Breast epithelium (tissue), 4 donors: ENCODE data around the gene RPIA. TPM values are rescaled to one million over a fixed set of nuclear protein-coding genes. Genes with fewer than 3 reads are reported as not detected.

Experiments used
- DNase-seq, 2 donors: peaks; one replicate each; pipeline ENCODE4 v3.0.0-alpha.2; 2019; ENCODE audit warnings: low spot score in 2 of 2
- H3K27ac ChIP-seq, 2 donors: fragments of 200-600 bp; sonication (generic) in 1 of 2; one replicate each; pipeline ENCODE4 v1.5.1; 2016 to 2019; ENCODE audit warnings: mild to moderate bottlenecking in 1 of 2
- H3K27me3 ChIP-seq, 2 donors: fragments of 200-600 bp; sonication (generic) in 1 of 2; one replicate each; pipeline versions ENCODE4 v1.5.1 to v1.6.0; 2017 to 2019; ENCODE audit warnings: control low read depth in 1 of 2, mild to moderate bottlenecking in 1 of 2
- H3K36me3 ChIP-seq: fragments of 200-600 bp; one replicate; pipeline ENCODE4 v1.5.1; 2019
- H3K4me1 ChIP-seq, 2 donors: fragments of 200-600 bp; sonication (generic); one replicate each; pipeline ENCODE4 v1.5.1; 2016 to 2019; ENCODE audit warnings: control low read depth in 1 of 2
- H3K4me3 ChIP-seq, 3 donors: fragments of 200-600 bp; sonication (generic); 1 replicate in 2 of 3; 2 replicates in 1 of 3; pipeline ENCODE4 v1.5.1; 2016 to 2019; ENCODE audit warnings: mild to moderate bottlenecking in 3 of 3, moderate library complexity in 2 of 3
- H3K9me3 ChIP-seq, 2 donors: fragments of 200-600 bp; sonication (generic) in 1 of 2; one replicate each; pipeline ENCODE4 v1.5.1; 2016 to 2019; ENCODE audit warnings: control low read depth in 1 of 2
- POLR2A ChIP-seq: fragments of 450-650 bp; IDR thresholded peaks from one replicate; pipeline ENCODE4 v1.6.1; 2016; ENCODE audit warnings: antibody characterized with exemption, mild to moderate bottlenecking, moderate library complexity
- POLR2AphosphoS5 ChIP-seq, 3 donors: sonication (generic); formaldehyde crosslinking; IDR thresholded peaks; one replicate each; pipeline ENCODE4 v1.6.1; 2017; ENCODE audit warnings: antibody characterized with exemption in 3 of 3
- intact Hi-C: fragments of 100-400 bp; cut with DNase I; formaldehyde crosslinking; loops from one replicate; pipeline ENCODE4 v1.15.1; 2023; ENCODE audit warnings: low total_unique reads
- total RNA-seq, 3 donors: library from RNA; depleted of rRNA; stranded (reverse); fragments of >200 nt; gene quantifications; one replicate each; pipeline ENCODE4 v1.1.0, GENCODE V29; 2016
- TF ChIP-seq, protein P1 (sequence below), 3 donors: fragments of 450-650 bp; IDR thresholded peaks; one replicate each; pipeline ENCODE4 v1.5.1; 2016 to 2017; ENCODE audit warnings: antibody characterized with exemption in 3 of 3, mild to moderate bottlenecking in 3 of 3, moderate library complexity in 3 of 3

RPIA gene
- total RNA-seq, 3 donors from 2014 or later = 9.9 to 15.4 (median 10.4) TPM

DNA sequence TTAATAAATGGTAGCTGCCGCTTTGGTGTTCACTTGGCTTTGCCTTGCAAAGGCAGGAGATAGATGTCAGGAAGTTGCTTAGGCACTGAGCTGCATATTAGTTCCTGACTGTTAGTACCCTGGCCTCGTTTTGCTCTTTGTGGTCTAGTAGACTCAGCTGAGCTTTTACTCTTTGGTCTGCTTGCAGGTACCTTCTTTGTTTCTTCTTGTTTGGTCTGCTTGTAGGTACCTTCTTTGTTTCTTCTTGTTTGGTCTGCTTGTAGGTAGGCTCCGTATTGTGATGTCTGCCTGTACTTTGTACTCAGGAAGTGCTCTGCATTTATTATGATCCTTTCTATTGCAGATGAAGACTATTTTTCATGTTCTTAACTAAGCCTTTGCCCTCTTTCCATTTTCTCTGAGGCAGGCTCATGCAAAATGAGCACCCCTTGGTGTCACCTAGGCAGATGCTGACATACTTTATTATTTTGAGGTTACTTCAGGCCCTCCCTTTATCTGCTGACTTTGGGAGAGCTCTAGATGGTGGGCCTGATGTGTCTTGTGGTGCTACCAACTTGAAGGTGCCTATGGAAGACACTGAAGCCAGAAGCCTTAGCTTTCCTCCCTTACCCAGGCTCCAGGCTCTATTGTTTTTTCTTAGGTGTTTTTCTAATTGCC is 6.0 kb downstream of the RPIA start:
- DNase-seq = no peak
- no peak for TF ChIP-seq POLR2AphosphoS5 (IDR thresholded peaks at IDR 0.05)
- no peak for TF ChIP-seq POLR2A
- TF ChIP-seq, protein P1, sequence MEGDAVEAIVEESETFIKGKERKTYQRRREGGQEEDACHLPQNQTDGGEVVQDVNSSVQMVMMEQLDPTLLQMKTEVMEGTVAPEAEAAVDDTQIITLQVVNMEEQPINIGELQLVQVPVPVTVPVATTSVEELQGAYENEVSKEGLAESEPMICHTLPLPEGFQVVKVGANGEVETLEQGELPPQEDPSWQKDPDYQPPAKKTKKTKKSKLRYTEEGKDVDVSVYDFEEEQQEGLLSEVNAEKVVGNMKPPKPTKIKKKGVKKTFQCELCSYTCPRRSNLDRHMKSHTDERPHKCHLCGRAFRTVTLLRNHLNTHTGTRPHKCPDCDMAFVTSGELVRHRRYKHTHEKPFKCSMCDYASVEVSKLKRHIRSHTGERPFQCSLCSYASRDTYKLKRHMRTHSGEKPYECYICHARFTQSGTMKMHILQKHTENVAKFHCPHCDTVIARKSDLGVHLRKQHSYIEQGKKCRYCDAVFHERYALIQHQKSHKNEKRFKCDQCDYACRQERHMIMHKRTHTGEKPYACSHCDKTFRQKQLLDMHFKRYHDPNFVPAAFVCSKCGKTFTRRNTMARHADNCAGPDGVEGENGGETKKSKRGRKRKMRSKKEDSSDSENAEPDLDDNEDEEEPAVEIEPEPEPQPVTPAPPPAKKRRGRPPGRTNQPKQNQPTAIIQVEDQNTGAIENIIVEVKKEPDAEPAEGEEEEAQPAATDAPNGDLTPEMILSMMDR (IDR thresholded peaks at IDR 0.05) = no peak
- no peaks in the 10 kb centered on the region for H3K27me3 ChIP-seq

DNA sequence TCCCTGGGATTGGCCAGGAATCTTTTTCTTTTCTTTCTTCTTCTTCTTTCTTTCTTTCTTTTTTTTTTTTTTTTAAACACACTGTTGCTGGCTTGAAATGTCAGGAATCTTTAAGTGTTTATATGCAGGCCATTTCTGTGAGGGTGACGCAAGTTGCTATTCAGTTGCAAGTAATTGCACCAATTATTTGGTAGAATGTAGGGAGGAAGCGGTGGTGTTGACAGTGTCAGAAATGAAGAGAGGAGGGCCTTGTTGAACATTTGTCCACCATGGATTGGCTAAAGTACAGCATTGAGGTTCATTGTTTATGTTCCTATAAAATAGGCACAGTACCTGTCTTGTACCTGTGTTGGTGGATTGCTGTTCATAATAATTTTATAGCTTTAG is 6.5 kb downstream of the RPIA start:
- no peaks in the 10 kb centered on the region for H3K9me3 ChIP-seq
- peak overlapping the region in 1 of 2 donors; percentile 20 for H3K27ac ChIP-seq
- H3K27me3 ChIP-seq = no peaks in the 10 kb centered on the region
- TF ChIP-seq POLR2A = no peak
- TF ChIP-seq POLR2AphosphoS5 (IDR thresholded peaks at IDR 0.05) = no peak
- TF ChIP-seq, protein P1 (IDR thresholded peaks at IDR 0.05) = no peak
- H3K4me3 ChIP-seq = no peak overlapping the region
- DNase-seq = no peak
- H3K36me3 ChIP-seq = no peaks in the 10 kb centered on the region
- H3K4me1 ChIP-seq = no peaks in the 10 kb centered on the region
- intact Hi-C loops = no loop called here

More for the DNA sequence above, 6.0 kb downstream of the RPIA start:
- Histone ChIP-seq H3K36me3 (no peaks in the 10 kb centered on the region), H3K27ac (no peak overlapping the region), H3K9me3 (no peaks in the 10 kb centered on the region), H3K4me1 (no peaks in the 10 kb centered on the region), H3K4me3 (no peak overlapping the region)
- intact Hi-C loops = no loop called here

DNA sequence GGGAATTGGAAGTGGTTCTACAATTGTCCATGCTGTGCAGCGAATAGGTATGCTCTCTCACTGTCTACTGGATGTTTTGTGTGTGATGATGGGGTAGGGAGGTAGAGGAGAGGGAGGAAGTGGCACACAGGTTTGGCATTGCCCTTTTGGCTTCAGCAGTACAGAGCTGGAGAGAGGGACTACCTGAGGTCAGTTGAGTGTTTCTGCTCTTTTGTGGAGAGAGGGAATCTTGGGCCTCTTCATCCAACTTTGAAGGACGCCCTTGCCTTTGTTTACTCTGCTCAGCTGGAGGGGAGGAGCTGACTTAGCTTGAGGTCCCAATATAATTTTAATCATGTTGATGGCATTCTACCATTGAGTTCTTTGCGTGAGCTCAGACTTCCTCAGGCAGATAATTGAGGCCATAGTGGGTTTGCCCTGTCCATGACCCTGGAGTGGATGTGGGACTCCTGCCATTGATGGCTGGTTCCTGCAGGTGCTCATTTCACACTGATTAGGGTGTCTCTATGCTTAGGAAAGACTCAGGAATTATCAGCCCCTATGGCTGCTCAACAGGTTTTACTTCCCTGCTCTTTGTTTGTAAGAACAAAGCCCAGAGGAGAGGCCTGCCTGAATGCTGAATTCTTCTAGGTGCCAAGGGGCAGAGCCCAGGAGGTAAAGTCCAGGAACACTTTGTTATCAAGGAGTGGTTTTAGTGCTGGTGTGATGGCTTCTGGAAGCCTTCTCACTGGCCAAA is 7.2 kb downstream of the RPIA start:
- no peaks in the 10 kb centered on the region for H3K9me3 ChIP-seq
- no peaks in the 10 kb centered on the region for H3K27me3 ChIP-seq
- peak in 1 of 2 donors; percentile 18 for DNase-seq
- no peaks in the 10 kb centered on the region for H3K36me3 ChIP-seq
- no peak overlapping the region for H3K4me3 ChIP-seq
- intact Hi-C loops = no loop called here
- no peak for TF ChIP-seq POLR2AphosphoS5 (IDR thresholded peaks at IDR 0.05)
- TF ChIP-seq, protein P1 (IDR thresholded peaks at IDR 0.05) = no peak
- no peak for TF ChIP-seq POLR2A
- no peaks in the 10 kb centered on the region for H3K4me1 ChIP-seq
- H3K27ac ChIP-seq = peak overlapping the region in 1 of 2 donors; percentile 20

DNA sequence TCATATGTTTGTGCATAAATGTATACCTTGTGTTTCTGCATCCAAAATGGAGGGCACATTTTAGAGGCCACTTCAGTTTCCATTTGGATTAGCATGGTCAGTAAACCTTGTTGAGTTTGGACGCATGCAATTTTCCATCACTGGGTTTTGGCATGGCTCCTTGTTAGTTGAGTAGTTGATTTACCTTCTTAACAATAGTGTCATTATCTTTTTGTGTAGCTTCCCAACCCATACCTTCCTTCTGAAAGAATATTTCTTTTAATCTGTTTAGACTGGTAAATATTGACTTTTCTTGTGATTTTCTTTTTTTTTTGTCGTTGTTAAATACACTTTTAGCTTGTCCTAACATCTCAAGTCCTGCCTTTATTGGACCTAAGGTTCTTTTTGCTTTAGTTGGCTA is 15.5 kb downstream of the RPIA start:
- Histone ChIP-seq H3K4me1 (no peaks in the 10 kb centered on the region), H3K27me3 (no peaks in the 10 kb centered on the region), H3K4me3 (no peak overlapping the region), H3K9me3 (no peaks in the 10 kb centered on the region), H3K36me3 (no peaks in the 10 kb centered on the region), H3K27ac (no peak overlapping the region)
- no peak for DNase-seq
- TF ChIP-seq POLR2A = no peak
- TF ChIP-seq, protein P1 (IDR thresholded peaks at IDR 0.05) = no peak
- no peak for TF ChIP-seq POLR2AphosphoS5 (IDR thresholded peaks at IDR 0.05)
- intact Hi-C loops = no loop called here

DNA sequence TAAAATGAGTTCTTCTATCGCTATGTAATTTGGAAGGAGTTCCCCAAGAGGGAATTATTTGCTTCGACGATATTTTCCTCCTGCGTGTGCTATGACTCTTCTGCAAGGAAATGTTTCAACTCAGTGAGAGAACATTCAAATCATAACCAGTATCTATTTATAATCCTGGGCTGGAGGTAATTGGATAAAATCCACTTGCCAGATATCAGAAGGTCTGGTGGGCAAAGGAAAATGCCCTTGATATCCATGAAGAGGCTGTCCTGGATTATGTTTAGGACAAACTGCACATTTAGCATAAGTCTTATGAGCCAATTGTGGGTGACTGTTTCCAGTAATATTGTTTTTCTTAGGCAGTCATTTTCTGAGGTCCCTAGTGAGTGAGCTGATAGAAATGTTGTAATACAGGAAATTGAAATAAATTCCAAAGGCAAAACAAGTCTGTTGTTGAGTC is 17.7 kb downstream of the RPIA start:
- DNase-seq = no peak
- H3K9me3 ChIP-seq = no peaks in the 10 kb centered on the region
- no peaks in the 10 kb centered on the region for H3K27me3 ChIP-seq
- no peaks in the 10 kb centered on the region for H3K36me3 ChIP-seq
- peak overlapping the region in 1 of 3 donors; percentile 13 for H3K4me3 ChIP-seq
- intact Hi-C loops = no loop called here
- peak overlapping the region; percentile 67 to 85 for H3K27ac ChIP-seq
- TF ChIP-seq, protein P1 (IDR thresholded peaks at IDR 0.05) = no peak
- TF ChIP-seq POLR2A = no peak
- TF ChIP-seq POLR2AphosphoS5 (IDR thresholded peaks at IDR 0.05) = no peak
- H3K4me1 ChIP-seq = no peaks in the 10 kb centered on the region
